ENCODE results near the gene ITCH.
"Not testable (repeated sequence)": the region's sequence is repeated elsewhere in the genome, so short reads cannot be mapped to it uniquely, and the experiment has no call there.

ITCH gene

GRCh38 chr20:34437330-34437986 lies 74.4 kb downstream of the ITCH start:
- no peak overlapping the region for H3K4me3 ChIP-seq (ENCODE audit: low read depth, low read length)
- no peak for DNase-seq (ENCODE audit: low read depth)
- TF ChIP-seq, protein P1, sequence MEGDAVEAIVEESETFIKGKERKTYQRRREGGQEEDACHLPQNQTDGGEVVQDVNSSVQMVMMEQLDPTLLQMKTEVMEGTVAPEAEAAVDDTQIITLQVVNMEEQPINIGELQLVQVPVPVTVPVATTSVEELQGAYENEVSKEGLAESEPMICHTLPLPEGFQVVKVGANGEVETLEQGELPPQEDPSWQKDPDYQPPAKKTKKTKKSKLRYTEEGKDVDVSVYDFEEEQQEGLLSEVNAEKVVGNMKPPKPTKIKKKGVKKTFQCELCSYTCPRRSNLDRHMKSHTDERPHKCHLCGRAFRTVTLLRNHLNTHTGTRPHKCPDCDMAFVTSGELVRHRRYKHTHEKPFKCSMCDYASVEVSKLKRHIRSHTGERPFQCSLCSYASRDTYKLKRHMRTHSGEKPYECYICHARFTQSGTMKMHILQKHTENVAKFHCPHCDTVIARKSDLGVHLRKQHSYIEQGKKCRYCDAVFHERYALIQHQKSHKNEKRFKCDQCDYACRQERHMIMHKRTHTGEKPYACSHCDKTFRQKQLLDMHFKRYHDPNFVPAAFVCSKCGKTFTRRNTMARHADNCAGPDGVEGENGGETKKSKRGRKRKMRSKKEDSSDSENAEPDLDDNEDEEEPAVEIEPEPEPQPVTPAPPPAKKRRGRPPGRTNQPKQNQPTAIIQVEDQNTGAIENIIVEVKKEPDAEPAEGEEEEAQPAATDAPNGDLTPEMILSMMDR (IDR thresholded peaks at IDR 0.05; ENCODE audit: low read depth, low read length, missing control alignments), result no peak

DNA sequence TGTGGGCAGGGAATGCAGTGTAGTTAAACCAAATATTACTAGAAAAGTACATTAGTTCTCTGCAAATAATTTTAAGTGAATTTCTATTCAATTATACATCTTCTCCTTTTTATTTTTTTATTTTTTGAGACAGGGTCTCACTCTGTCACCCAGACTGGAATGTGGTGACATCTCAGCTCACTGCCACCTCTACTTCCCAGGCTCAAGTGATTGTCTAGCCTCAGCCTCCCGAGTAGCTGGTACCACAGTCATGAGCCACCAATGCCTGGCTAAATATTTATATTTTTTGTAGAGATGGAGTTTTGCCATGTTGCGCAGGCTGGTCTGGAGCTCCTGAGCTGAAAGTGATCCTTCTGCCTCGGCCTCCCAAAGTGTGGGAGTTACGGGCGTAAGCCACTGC lies 76.1 kb downstream of the ITCH start:
- TF ChIP-seq, protein P1 (IDR thresholded peaks at IDR 0.05; ENCODE audit: low read depth, low read length, missing control alignments), result no peak
- no peak overlapping the region for H3K4me3 ChIP-seq (ENCODE audit: low read depth, low read length)
- DNase-seq (ENCODE audit: low read depth), result no peak

GRCh38 chr20:34441423-34441822 lies 78.3 kb downstream of the ITCH start:
- H3K4me3 ChIP-seq (ENCODE audit: low read depth, low read length); DNase-seq (ENCODE audit: low read depth): not testable (repeated sequence)

DNA sequence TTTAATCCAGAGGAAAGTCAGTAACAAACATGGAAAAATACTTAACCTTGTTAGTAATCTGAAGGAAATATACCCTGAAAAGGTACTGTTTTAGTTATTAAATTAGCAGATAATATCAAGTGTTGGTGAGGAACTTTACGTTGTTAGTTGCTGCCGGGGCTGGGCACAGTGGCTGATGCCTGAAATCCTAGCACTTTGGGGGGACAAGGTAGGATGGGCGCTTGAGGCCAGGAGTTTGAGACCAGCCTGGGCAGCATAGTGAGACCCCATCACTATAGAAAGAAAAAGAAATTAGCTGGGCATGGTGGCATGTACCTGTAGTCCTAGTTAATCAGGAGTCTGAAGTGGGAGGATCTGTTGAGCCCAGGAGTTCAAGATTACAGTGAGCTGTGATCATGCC lies 80.5 kb downstream of the ITCH start:
- DNase-seq (ENCODE audit: low read depth), result no peak
- H3K4me3 ChIP-seq (ENCODE audit: low read depth, low read length), result no peak overlapping the region
- TF ChIP-seq, protein P1 (IDR thresholded peaks at IDR 0.05; ENCODE audit: low read depth, low read length, missing control alignments), result no peak

GRCh38 chr20:34445177-34446065 lies 82.3 kb downstream of the ITCH start:
- no peak overlapping the region for H3K4me3 ChIP-seq (ENCODE audit: low read depth, low read length)
- TF ChIP-seq, protein P1 (IDR thresholded peaks at IDR 0.05; ENCODE audit: low read depth, low read length, missing control alignments), result no peak
- no peak for DNase-seq (ENCODE audit: low read depth)

DNA sequence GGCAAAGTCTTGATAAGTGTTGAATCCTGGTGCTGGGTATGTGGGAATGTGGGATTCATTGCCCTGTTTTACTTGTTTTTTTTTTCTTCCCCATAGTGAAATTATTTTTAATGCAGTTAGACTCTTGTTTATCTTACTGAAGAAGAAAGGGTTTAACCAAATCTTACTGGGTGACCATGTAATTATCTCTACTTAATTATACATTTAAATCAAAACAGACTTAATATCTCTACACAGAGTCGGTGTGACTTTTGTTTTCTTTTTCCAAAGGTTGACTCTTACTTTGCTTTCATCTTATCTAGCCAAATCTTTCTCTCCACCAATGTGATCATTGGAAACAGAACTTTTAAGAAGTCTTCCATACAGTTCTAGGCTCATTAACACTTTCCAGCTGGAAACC lies 85.4 kb downstream of the ITCH start:
- DNase-seq (ENCODE audit: low read depth), result no peak
- TF ChIP-seq, protein P1 (IDR thresholded peaks at IDR 0.05; ENCODE audit: low read depth, low read length, missing control alignments), result no peak
- H3K4me3 ChIP-seq (ENCODE audit: low read depth, low read length), result no peak overlapping the region

GRCh38 chr20:34449674-34450592 lies 86.9 kb downstream of the ITCH start:
- H3K4me3 ChIP-seq (ENCODE audit: low read depth, low read length), result no peak overlapping the region
- DNase-seq (ENCODE audit: low read depth), result no peak
- TF ChIP-seq, protein P1 (IDR thresholded peaks at IDR 0.05; ENCODE audit: low read depth, low read length, missing control alignments), result no peak

Measured in GM12864 (cell line).